Central memory CD4-positive, alpha-beta T cell (primary cell): ENCODE results near the gene NT5C2.
"Not testable (repeated sequence)": the region's sequence is repeated elsewhere in the genome, so short reads cannot be mapped to it uniquely, and the experiment has no call there.

Source experiments
- DNase-seq: peaks from one replicate; pipeline ENCODE4 v3.0.0; 2022

NT5C2 gene

GRCh38 chr10:103155471-103156085, 37.5 kb downstream of the NT5C2 start:
- DNase-seq = no peak

GRCh38 chr10:103154521-103155299, 38.4 kb downstream of the NT5C2 start:
- DNase-seq = no peak

- no peak for DNase-seq
Measured at GRCh38 chr10:103153302-103154197, 39.5 kb downstream of the NT5C2 start.

- DNase-seq = no peak
Measured at GRCh38 chr10:103149991-103150622, 43.0 kb downstream of the NT5C2 start.

GRCh38 chr10:103147645-103148044, 45.4 kb downstream of the NT5C2 start:
- no peak for DNase-seq

- DNase-seq = no peak
Measured at GRCh38 chr10:103145860-103146466, 47.1 kb downstream of the NT5C2 start.

- DNase-seq = no peak
Measured at GRCh38 chr10:103145046-103145445, 48.0 kb downstream of the NT5C2 start.

GRCh38 chr10:103144041-103144440, 49.0 kb downstream of the NT5C2 start:
- no peak for DNase-seq

GRCh38 chr10:103143641-103144040, 49.4 kb downstream of the NT5C2 start:
- DNase-seq = not testable (repeated sequence)

GRCh38 chr10:103141950-103142349, 51.1 kb downstream of the NT5C2 start:
- DNase-seq = no peak

- no peak for DNase-seq
Measured at GRCh38 chr10:103140469-103140868, 52.6 kb downstream of the NT5C2 start.

- no peak for DNase-seq
Measured at GRCh38 chr10:103139803-103140202, 53.3 kb downstream of the NT5C2 start.

- DNase-seq = not testable (repeated sequence)
Measured at GRCh38 chr10:103135168-103135567, 57.9 kb downstream of the NT5C2 start.

GRCh38 chr10:103130910-103131309, 62.2 kb downstream of the NT5C2 start:
- DNase-seq = no peak

- DNase-seq = not testable (repeated sequence)
Measured at GRCh38 chr10:103130180-103130579, 62.9 kb downstream of the NT5C2 start.

- DNase-seq = no peak
Measured at GRCh38 chr10:103127241-103127640, 65.8 kb downstream of the NT5C2 start.

GRCh38 chr10:103125323-103126267, 67.5 kb downstream of the NT5C2 start:
- no peak for DNase-seq

GRCh38 chr10:103124420-103125096, 68.5 kb downstream of the NT5C2 start:
- no peak for DNase-seq

GRCh38 chr10:103123282-103124024, 69.6 kb downstream of the NT5C2 start:
- no peak for DNase-seq
